ENCODE results near the gene FMN2.

GRCh38 chr1:240055936-240056335 is 35.7 kb upstream of the FMN2 start:
- TF ChIP-seq CTCF (IDR thresholded peaks at IDR 0.05; ENCODE audit: insufficient read depth, low read length, poor library complexity, severe bottlenecking) = no peak
- no peak for TF ChIP-seq EZH2phosphoT487 (conservative IDR thresholded peaks at IDR 0.05; ENCODE audit: low read length)

Measured in SU-DHL-6 (cell line).